Nephron progenitor cell (in vitro differentiated cells): ENCODE data around the gene PHB1.

Source experiments
- DNase-seq: peaks from one replicate; pipeline ENCODE4 v3.0.0; 2021
- H3K27ac Mint-ChIP-seq: 2 replicates; pipeline ENCODE4 v1.8.0; 2021; ENCODE audit warnings: mild to moderate bottlenecking, moderate library complexity, mixed read lengths
- H3K27me3 Mint-ChIP-seq: 2 replicates; pipeline ENCODE4 v1.8.0; 2021; ENCODE audit warnings: mild to moderate bottlenecking, low read depth, mixed read lengths; ENCODE audit not compliant: poor library complexity
- H3K36me3 Mint-ChIP-seq: 2 replicates; pipeline ENCODE4 v1.8.0; 2021; ENCODE audit warnings: low read depth, mixed read lengths
- H3K4me1 Mint-ChIP-seq: 2 replicates; pipeline ENCODE4 v1.8.0; 2021; ENCODE audit warnings: mixed read lengths
- H3K4me3 Mint-ChIP-seq: 2 replicates; pipeline ENCODE4 v1.8.0; 2021; ENCODE audit warnings: mild to moderate bottlenecking, moderate library complexity, mixed read lengths
- H3K9me3 Mint-ChIP-seq: 2 replicates; pipeline ENCODE4 v1.8.0; 2021; ENCODE audit warnings: mild to moderate bottlenecking, moderate library complexity, mixed read lengths
- CTCF ChIP-seq: fragments of 200-600 bp; sonication (generic); IDR thresholded peaks from 2 replicates; pipeline ENCODE4 v1.5.0; 2021; ENCODE audit warnings: antibody characterized with exemption

Gene PHB1

GRCh38 chr17:49452201-49452600 is 37.5 kb upstream of the PHB1 start:
- H3K27me3 Mint-ChIP-seq = peaks cover 27% of the 10 kb centered on the region
- DNase-seq = no peak
- H3K9me3 Mint-ChIP-seq = no peaks in the 10 kb centered on the region
- peaks cover 76% of the 10 kb centered on the region for H3K4me1 Mint-ChIP-seq
- no peaks in the 10 kb centered on the region for H3K36me3 Mint-ChIP-seq
- no peak overlapping the region for H3K27ac Mint-ChIP-seq
- no peak for TF ChIP-seq CTCF
- no peak overlapping the region for H3K4me3 Mint-ChIP-seq

- DNase-seq = no peak
- peaks cover 24% of the 10 kb centered on the region for H3K27me3 Mint-ChIP-seq
Measured at GRCh38 chr17:49450735-49451134, 36.1 kb upstream of the PHB1 start.

GRCh38 chr17:49450181-49450580 is 35.5 kb upstream of the PHB1 start:
- no peak overlapping the region for H3K4me3 Mint-ChIP-seq
- H3K36me3 Mint-ChIP-seq = no peaks in the 10 kb centered on the region
- TF ChIP-seq CTCF = no peak
- H3K4me1 Mint-ChIP-seq = peaks cover 57% of the 10 kb centered on the region
- H3K27me3 Mint-ChIP-seq = peaks cover 25% of the 10 kb centered on the region
- DNase-seq = no peak
- H3K27ac Mint-ChIP-seq = no peak overlapping the region
- H3K9me3 Mint-ChIP-seq = no peaks in the 10 kb centered on the region

More at GRCh38 chr17:49450735-49451134, 36.1 kb upstream of the PHB1 start:
- Mint-ChIP-seq H3K9me3 (no peaks in the 10 kb centered on the region), H3K4me3 (no peak overlapping the region), H3K4me1 (peaks cover 63% of the 10 kb centered on the region), H3K27ac (no peak overlapping the region), H3K36me3 (no peaks in the 10 kb centered on the region)
- TF ChIP-seq CTCF = no peak

- Mint-ChIP-seq H3K27me3 (peaks cover 27% of the 10 kb centered on the region), H3K27ac (no peak overlapping the region), H3K4me3 (no peak overlapping the region)
Measured at GRCh38 chr17:49447628-49448302, 33.1 kb upstream of the PHB1 start.

GRCh38 chr17:49445591-49445990 is 30.9 kb upstream of the PHB1 start:
- Mint-ChIP-seq H3K4me3 (no peak overlapping the region), H3K27ac (no peak overlapping the region), H3K4me1 (peaks cover 38% of the 10 kb centered on the region), H3K9me3 (peaks cover 4% of the 10 kb centered on the region), H3K27me3 (peaks cover 34% of the 10 kb centered on the region), H3K36me3 (peaks cover 4% of the 10 kb centered on the region)
- DNase-seq = no peak
- TF ChIP-seq CTCF = no peak

More at GRCh38 chr17:49447628-49448302, 33.1 kb upstream of the PHB1 start:
- Mint-ChIP-seq H3K9me3 (no peaks in the 10 kb centered on the region), H3K36me3 (no peaks in the 10 kb centered on the region), H3K4me1 (peaks cover 35% of the 10 kb centered on the region)
- TF ChIP-seq CTCF = no peak
- DNase-seq = no peak

- Mint-ChIP-seq H3K4me1 (peaks cover 48% of the 10 kb centered on the region), H3K9me3 (peaks cover 4% of the 10 kb centered on the region), H3K27ac (no peak overlapping the region), H3K36me3 (peaks cover 4% of the 10 kb centered on the region), H3K27me3 (peaks cover 36% of the 10 kb centered on the region), H3K4me3 (no peak overlapping the region)
- no peak for DNase-seq
- no peak for TF ChIP-seq CTCF
Measured at GRCh38 chr17:49444384-49444783, 29.7 kb upstream of the PHB1 start.
